ENCODE data around the gene KRT2.

The KRT2 gene

DNA sequence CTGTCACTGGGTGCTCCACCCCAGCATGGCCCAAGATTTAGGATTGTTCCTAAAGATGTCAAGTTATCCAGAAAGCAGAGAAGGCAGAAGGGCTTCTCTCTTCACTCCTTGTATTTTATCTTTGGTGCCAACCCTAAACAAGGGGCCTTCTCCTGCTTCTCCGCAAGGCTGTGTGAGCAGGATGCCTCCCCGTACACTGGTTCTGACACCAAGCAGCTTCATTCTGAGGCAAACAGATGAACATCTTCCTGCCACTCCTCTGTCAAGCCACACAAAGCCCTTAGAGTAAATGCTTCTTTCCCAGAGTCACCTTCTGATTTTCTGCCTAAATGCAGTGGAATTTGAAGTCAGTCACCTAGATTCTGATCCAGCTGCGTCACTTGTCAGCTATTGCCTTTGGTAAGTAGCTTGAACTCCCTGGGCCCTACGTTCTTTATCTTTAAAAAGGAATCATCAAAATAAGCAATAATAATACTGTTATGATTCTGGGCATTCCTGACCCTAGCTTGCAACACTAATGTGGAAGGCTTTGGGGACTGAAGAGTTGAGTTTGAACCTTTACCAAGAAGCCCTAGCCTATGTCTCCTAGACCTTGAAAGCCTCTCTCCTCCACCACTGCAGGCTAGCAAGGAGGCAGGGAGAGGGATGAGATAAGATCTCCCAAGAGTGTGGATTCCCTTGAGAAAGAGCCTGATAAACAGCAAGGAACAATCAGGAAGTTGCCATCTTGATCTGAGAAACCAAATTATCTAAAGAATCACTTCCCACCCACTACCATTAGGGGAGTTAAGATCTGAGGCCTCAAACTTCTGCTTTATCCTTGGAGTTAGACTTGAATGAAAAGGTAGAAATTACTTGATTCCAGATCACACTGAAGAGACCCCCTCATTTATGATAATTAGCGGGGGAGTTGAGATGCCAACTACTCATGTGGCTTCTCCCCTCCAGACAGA, 39.3 kb downstream of the KRT2 start:
- no peak overlapping the region for H3K27ac ChIP-seq (ENCODE audit: low read length)
- no peak overlapping the region for H3K4me3 ChIP-seq (ENCODE audit: low read depth in 1 of 2, low read length in 2 of 2)
- H3K9me3 ChIP-seq (ENCODE audit: control insufficient read depth in 1 of 2, low read length in 2 of 2), result no peaks in the 10 kb centered on the region
- no peaks in the 10 kb centered on the region for H3K27me3 ChIP-seq (ENCODE audit: low read depth, low read length)
- H3K4me1 ChIP-seq (ENCODE audit: control insufficient read depth in 1 of 2, insufficient read depth in 2 of 2, low read length in 2 of 2), result no peaks in the 10 kb centered on the region
- no peaks in the 10 kb centered on the region for H3K36me3 ChIP-seq (ENCODE audit: control insufficient read depth in 1 of 2, insufficient read depth in 2 of 2, low read length in 2 of 2)

- H3K4me3 ChIP-seq (ENCODE audit: low read depth in 1 of 2, low read length in 2 of 2), result no peak overlapping the region
- H3K36me3 ChIP-seq (ENCODE audit: control insufficient read depth in 1 of 2, insufficient read depth in 2 of 2, low read length in 2 of 2), result no peaks in the 10 kb centered on the region
- no peak overlapping the region for H3K27ac ChIP-seq (ENCODE audit: low read length)
- H3K4me1 ChIP-seq (ENCODE audit: control insufficient read depth in 1 of 2, insufficient read depth in 2 of 2, low read length in 2 of 2), result no peaks in the 10 kb centered on the region
- no peaks in the 10 kb centered on the region for H3K9me3 ChIP-seq (ENCODE audit: control insufficient read depth in 1 of 2, low read length in 2 of 2)
- no peaks in the 10 kb centered on the region for H3K27me3 ChIP-seq (ENCODE audit: low read depth, low read length)
These were observed 40.9 kb downstream of the KRT2 start for GRCh38 chr12:52611080-52611468.

DNA sequence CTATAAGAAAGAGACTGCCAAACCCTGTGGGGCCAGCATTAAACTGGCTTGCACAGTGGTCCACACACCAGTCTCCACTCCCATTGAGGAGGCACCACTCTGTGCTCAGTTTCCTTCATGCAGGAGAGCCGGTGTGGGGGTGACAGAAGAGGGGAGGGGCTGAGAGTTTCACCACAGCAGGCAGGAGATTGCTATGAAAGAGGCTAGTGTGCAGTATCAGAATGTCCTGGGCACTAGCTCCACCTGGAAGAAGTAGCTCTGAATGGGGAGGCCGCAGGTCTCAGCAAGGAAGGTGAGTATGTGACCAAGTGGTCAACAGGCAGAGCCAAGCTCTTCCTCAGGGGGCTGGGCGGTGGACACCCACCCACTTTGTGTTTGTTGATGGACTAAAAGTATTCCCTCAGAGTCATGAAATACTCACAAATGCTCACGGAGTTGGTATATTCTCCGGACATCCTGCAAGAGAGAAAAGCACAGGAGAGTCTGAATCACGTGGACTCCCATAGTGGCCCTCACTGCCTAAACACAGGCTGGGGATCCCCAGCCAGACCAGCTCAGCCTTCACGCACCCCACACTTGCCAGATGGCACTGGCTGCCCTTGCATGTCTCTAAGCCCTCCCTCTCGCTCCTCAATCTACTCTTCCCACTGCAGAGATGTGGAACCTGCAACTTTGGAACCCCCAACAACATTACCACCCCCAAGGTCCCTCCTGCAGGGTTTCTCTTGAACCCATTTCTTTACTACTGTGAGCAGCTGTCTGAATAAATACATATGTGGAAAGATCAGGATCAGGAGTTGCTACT, 43.0 kb downstream of the KRT2 start:
- no peaks in the 10 kb centered on the region for H3K4me1 ChIP-seq (ENCODE audit: control insufficient read depth in 1 of 2, insufficient read depth in 2 of 2, low read length in 2 of 2)
- no peaks in the 10 kb centered on the region for H3K27me3 ChIP-seq (ENCODE audit: low read depth, low read length)
- H3K4me3 ChIP-seq (ENCODE audit: low read depth in 1 of 2, low read length in 2 of 2), result no peak overlapping the region
- no peak overlapping the region for H3K27ac ChIP-seq (ENCODE audit: low read length)
- no peaks in the 10 kb centered on the region for H3K36me3 ChIP-seq (ENCODE audit: control insufficient read depth in 1 of 2, insufficient read depth in 2 of 2, low read length in 2 of 2)
- H3K9me3 ChIP-seq (ENCODE audit: control insufficient read depth in 1 of 2, low read length in 2 of 2), result no peaks in the 10 kb centered on the region

DNA sequence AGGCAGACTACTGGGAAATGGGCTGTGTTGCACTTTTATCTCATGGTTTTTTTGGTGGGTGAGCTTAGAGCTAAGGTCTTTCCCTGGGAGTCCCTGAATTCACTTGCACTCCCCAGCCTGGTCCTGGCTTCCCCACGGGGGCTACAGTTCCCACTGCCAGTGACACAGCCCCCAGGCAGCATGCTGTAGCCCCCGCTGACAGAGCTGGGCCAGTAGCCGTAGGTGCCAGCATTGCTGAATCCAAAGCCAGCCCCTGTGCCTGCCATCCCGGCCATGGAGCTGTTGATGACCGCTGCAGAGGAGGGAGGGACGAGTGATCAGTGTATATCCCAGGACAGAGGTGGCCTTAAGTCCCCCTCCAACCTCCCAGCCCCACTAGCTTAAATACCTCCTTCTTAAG, 43.9 kb downstream of the KRT2 start:
- H3K4me3 ChIP-seq (ENCODE audit: low read depth in 1 of 2, low read length in 2 of 2), result no peak overlapping the region
- H3K27ac ChIP-seq (ENCODE audit: low read length), result no peak overlapping the region
- no peaks in the 10 kb centered on the region for H3K27me3 ChIP-seq (ENCODE audit: low read depth, low read length)
- H3K4me1 ChIP-seq (ENCODE audit: control insufficient read depth in 1 of 2, insufficient read depth in 2 of 2, low read length in 2 of 2), result no peaks in the 10 kb centered on the region
- H3K9me3 ChIP-seq (ENCODE audit: control insufficient read depth in 1 of 2, low read length in 2 of 2), result no peaks in the 10 kb centered on the region
- no peaks in the 10 kb centered on the region for H3K36me3 ChIP-seq (ENCODE audit: control insufficient read depth in 1 of 2, insufficient read depth in 2 of 2, low read length in 2 of 2)

GRCh38 chr12:52607314-52607713, 44.7 kb downstream of the KRT2 start:
- Histone ChIP-seq H3K4me3 (ENCODE audit: low read depth in 1 of 2, low read length in 2 of 2) (no peak overlapping the region), H3K27me3 (ENCODE audit: low read depth, low read length) (peaks cover 6% of the 10 kb centered on the region), H3K4me1 (ENCODE audit: control insufficient read depth in 1 of 2, insufficient read depth in 2 of 2, low read length in 2 of 2) (no peaks in the 10 kb centered on the region), H3K27ac (ENCODE audit: low read length) (no peak overlapping the region), H3K36me3 (ENCODE audit: control insufficient read depth in 1 of 2, insufficient read depth in 2 of 2, low read length in 2 of 2) (no peaks in the 10 kb centered on the region), H3K9me3 (ENCODE audit: control insufficient read depth in 1 of 2, low read length in 2 of 2) (no peaks in the 10 kb centered on the region)

DNA sequence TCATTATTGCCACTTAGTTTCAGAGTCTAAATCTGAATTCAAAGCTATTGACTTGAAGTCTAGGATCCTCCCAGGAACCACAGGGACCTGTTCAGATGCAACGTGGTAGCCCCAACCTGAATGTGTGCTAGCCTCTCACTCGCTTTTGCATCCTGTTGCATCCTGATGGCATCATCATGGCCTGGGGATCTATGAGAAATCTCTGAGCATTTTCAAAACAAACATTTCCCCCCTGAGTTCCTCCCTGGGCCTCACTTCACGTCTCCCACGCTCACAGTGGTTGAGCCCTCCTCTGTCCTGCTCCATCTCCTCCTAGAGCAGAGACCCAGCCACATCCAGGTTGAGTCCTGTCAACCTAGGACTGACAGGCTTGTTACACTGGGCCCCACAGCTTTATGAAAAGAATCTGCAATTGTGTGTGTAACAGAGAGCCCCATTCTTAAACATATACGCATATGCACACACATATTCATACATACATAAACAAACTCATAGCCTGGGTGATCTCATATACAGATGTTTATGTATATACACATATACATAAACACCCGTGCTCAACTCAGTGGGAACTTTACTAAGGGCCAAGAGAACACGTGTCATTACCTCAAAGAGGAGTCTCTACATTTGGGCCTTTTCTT, 45.3 kb downstream of the KRT2 start:
- Histone ChIP-seq H3K27ac (ENCODE audit: low read length) (no peak overlapping the region), H3K9me3 (ENCODE audit: control insufficient read depth in 1 of 2, low read length in 2 of 2) (no peaks in the 10 kb centered on the region), H3K4me3 (ENCODE audit: low read depth in 1 of 2, low read length in 2 of 2) (no peak overlapping the region), H3K27me3 (ENCODE audit: low read depth, low read length) (peaks cover 9% of the 10 kb centered on the region), H3K36me3 (ENCODE audit: control insufficient read depth in 1 of 2, insufficient read depth in 2 of 2, low read length in 2 of 2) (no peaks in the 10 kb centered on the region), H3K4me1 (ENCODE audit: control insufficient read depth in 1 of 2, insufficient read depth in 2 of 2, low read length in 2 of 2) (no peaks in the 10 kb centered on the region)

GRCh38 chr12:52606096-52606495, 45.9 kb downstream of the KRT2 start:
- Histone ChIP-seq H3K4me3 (ENCODE audit: low read depth in 1 of 2, low read length in 2 of 2) (no peak overlapping the region), H3K9me3 (ENCODE audit: control insufficient read depth in 1 of 2, low read length in 2 of 2) (no peaks in the 10 kb centered on the region), H3K27me3 (ENCODE audit: low read depth, low read length) (peaks cover 15% of the 10 kb centered on the region), H3K27ac (ENCODE audit: low read length) (no peak overlapping the region), H3K36me3 (ENCODE audit: control insufficient read depth in 1 of 2, insufficient read depth in 2 of 2, low read length in 2 of 2) (no peaks in the 10 kb centered on the region), H3K4me1 (ENCODE audit: control insufficient read depth in 1 of 2, insufficient read depth in 2 of 2, low read length in 2 of 2) (no peaks in the 10 kb centered on the region)

DNA sequence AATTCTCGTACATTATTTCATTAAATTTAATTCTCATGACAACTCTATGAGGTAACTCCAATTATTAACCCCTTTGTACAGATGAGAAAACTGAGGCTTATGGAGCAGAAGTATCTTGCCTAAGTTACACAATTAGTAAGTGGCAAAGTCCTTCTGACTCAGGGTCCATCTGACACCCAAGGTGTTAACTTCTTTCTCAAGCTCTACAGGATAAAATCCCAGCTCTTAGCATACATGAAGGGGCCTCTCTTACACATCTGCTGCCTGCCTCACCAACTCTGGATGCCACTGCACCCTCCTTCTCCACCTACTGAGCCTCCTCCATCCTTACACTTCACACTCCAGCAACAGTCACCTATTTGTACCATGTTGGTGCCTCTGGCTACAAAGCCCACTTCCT, 46.5 kb downstream of the KRT2 start:
- H3K27me3 ChIP-seq (ENCODE audit: low read depth, low read length), result peaks cover 21% of the 10 kb centered on the region
- H3K9me3 ChIP-seq (ENCODE audit: control insufficient read depth in 1 of 2, low read length in 2 of 2), result no peaks in the 10 kb centered on the region
- H3K4me1 ChIP-seq (ENCODE audit: control insufficient read depth in 1 of 2, insufficient read depth in 2 of 2, low read length in 2 of 2), result no peaks in the 10 kb centered on the region
- H3K27ac ChIP-seq (ENCODE audit: low read length), result no peak overlapping the region
- no peak overlapping the region for H3K4me3 ChIP-seq (ENCODE audit: low read depth in 1 of 2, low read length in 2 of 2)
- H3K36me3 ChIP-seq (ENCODE audit: control insufficient read depth in 1 of 2, insufficient read depth in 2 of 2, low read length in 2 of 2), result no peaks in the 10 kb centered on the region

DNA sequence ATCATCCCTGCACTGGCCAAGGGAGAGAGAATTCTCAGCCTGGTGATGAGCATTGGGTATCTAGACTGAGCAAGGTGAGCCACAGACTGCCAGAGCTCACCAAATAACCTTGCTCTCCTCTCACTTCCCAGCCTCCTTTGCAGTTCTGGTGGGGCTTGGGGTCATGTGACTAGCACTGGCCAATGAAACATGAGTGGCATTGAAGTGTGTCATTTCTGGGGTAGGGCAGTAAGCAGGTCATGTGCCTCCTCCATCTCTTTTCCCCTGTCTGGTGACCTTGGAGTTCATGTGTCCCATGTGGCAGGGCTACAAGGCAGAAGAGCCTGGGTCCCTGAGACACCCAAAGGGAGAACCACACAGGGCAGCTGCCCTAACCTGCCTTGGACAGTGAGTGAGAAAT, 47.2 kb downstream of the KRT2 start:
- peaks cover 24% of the 10 kb centered on the region for H3K27me3 ChIP-seq (ENCODE audit: low read depth, low read length)
- H3K27ac ChIP-seq (ENCODE audit: low read length), result no peak overlapping the region
- no peaks in the 10 kb centered on the region for H3K36me3 ChIP-seq (ENCODE audit: control insufficient read depth in 1 of 2, insufficient read depth in 2 of 2, low read length in 2 of 2)
- no peak overlapping the region for H3K4me3 ChIP-seq (ENCODE audit: low read depth in 1 of 2, low read length in 2 of 2)
- H3K4me1 ChIP-seq (ENCODE audit: control insufficient read depth in 1 of 2, insufficient read depth in 2 of 2, low read length in 2 of 2), result no peaks in the 10 kb centered on the region
- no peaks in the 10 kb centered on the region for H3K9me3 ChIP-seq (ENCODE audit: control insufficient read depth in 1 of 2, low read length in 2 of 2)

GRCh38 chr12:52603314-52603713, 48.7 kb downstream of the KRT2 start:
- H3K4me1 ChIP-seq (ENCODE audit: control insufficient read depth in 1 of 2, insufficient read depth in 2 of 2, low read length in 2 of 2), result no peaks in the 10 kb centered on the region
- H3K27me3 ChIP-seq (ENCODE audit: low read depth, low read length), result peaks cover 24% of the 10 kb centered on the region
- H3K36me3 ChIP-seq (ENCODE audit: control insufficient read depth in 1 of 2, insufficient read depth in 2 of 2, low read length in 2 of 2), result no peaks in the 10 kb centered on the region

GRCh38 chr12:52602552-52602951, 49.5 kb downstream of the KRT2 start:
- no peaks in the 10 kb centered on the region for H3K9me3 ChIP-seq (ENCODE audit: control insufficient read depth in 1 of 2, low read length in 2 of 2)
- no peaks in the 10 kb centered on the region for H3K4me1 ChIP-seq (ENCODE audit: control insufficient read depth in 1 of 2, insufficient read depth in 2 of 2, low read length in 2 of 2)
- H3K36me3 ChIP-seq (ENCODE audit: control insufficient read depth in 1 of 2, insufficient read depth in 2 of 2, low read length in 2 of 2), result no peaks in the 10 kb centered on the region
- no peak overlapping the region for H3K27ac ChIP-seq (ENCODE audit: low read length)
- H3K27me3 ChIP-seq (ENCODE audit: low read depth, low read length), result peaks cover 24% of the 10 kb centered on the region
- H3K4me3 ChIP-seq (ENCODE audit: low read depth in 1 of 2, low read length in 2 of 2), result no peak overlapping the region

More at GRCh38 chr12:52603314-52603713, 48.7 kb downstream of the KRT2 start:
- Histone ChIP-seq H3K9me3 (ENCODE audit: control insufficient read depth in 1 of 2, low read length in 2 of 2) (no peaks in the 10 kb centered on the region), H3K27ac (ENCODE audit: low read length) (no peak overlapping the region), H3K4me3 (ENCODE audit: low read depth in 1 of 2, low read length in 2 of 2) (no peak overlapping the region)

All from muscle layer of duodenum (tissue), 2 donors.